Endothelial cell (in vitro differentiated cells): ENCODE data around the gene HSF5. TPM values are rescaled to one million over a fixed set of nuclear protein-coding genes. Genes with fewer than 3 reads are reported as not detected.

Experiments used
- DNase-seq: peaks from one replicate; pipeline ENCODE4 v3.0.0; 2021; ENCODE audit warnings: low spot score
- H3K27ac Mint-ChIP-seq: one replicate; pipeline ENCODE4 v1.8.0; 2021; ENCODE audit warnings: mixed read lengths, inconsistent platforms; ENCODE audit not compliant: unreplicated experiment
- H3K27me3 Mint-ChIP-seq: one replicate; pipeline ENCODE4 v1.8.0; 2021; ENCODE audit warnings: mild to moderate bottlenecking, moderate library complexity, mixed read lengths, inconsistent platforms; ENCODE audit not compliant: unreplicated experiment
- H3K36me3 Mint-ChIP-seq: one replicate; pipeline ENCODE4 v1.8.0; 2021; ENCODE audit warnings: mild to moderate bottlenecking, low read depth, mixed read lengths, inconsistent platforms; ENCODE audit not compliant: unreplicated experiment
- H3K4me1 Mint-ChIP-seq: one replicate; pipeline ENCODE4 v1.8.0; 2021; ENCODE audit warnings: mild to moderate bottlenecking, mixed read lengths, inconsistent platforms; ENCODE audit not compliant: unreplicated experiment
- H3K4me3 Mint-ChIP-seq: one replicate; pipeline ENCODE4 v1.8.0; 2021; ENCODE audit warnings: mild to moderate bottlenecking, mixed read lengths, inconsistent platforms; ENCODE audit not compliant: unreplicated experiment
- H3K9me3 Mint-ChIP-seq: one replicate; pipeline ENCODE4 v1.8.0; 2021; ENCODE audit warnings: mixed read lengths, inconsistent platforms; ENCODE audit not compliant: unreplicated experiment
- CTCF ChIP-seq: fragments of 200-600 bp; sonication (generic); IDR thresholded peaks from one replicate; pipeline ENCODE4 v1.5.0; 2021; ENCODE audit warnings: antibody characterized with exemption; ENCODE audit not compliant: unreplicated experiment
- total RNA-seq: library from RNA; stranded (reverse); fragmentation: NEBNext Ultra II Directional; extraction: Animal tissue kit (Norgen Biotek cat#: 25700); gene quantifications from one replicate; pipeline ENCODE4 v1.2.1, GENCODE V29; 2021; ENCODE audit not compliant: unreplicated experiment

The HSF5 gene
- total RNA-seq, 1 donor from 2014 or later, result 0.10 TPM

GRCh38 chr17:58388302-58389190, 99.7 kb downstream of the HSF5 start:
- Mint-ChIP-seq H3K27ac (no peak overlapping the region), H3K9me3 (no peaks in the 10 kb centered on the region), H3K4me1 (peaks cover 14% of the 10 kb centered on the region), H3K27me3 (peaks cover 5% of the 10 kb centered on the region), H3K36me3 (no peaks in the 10 kb centered on the region), H3K4me3 (no peak overlapping the region)
- DNase-seq, result no peak
- TF ChIP-seq CTCF, result no peak

- Mint-ChIP-seq H3K27ac (no peak overlapping the region), H3K27me3 (peaks cover 5% of the 10 kb centered on the region), H3K4me3 (no peak overlapping the region), H3K4me1 (peaks cover 14% of the 10 kb centered on the region), H3K36me3 (no peaks in the 10 kb centered on the region), H3K9me3 (no peaks in the 10 kb centered on the region)
- no peak for TF ChIP-seq CTCF
- no peak for DNase-seq
Observed at GRCh38 chr17:58387834-58388233, 100.4 kb downstream of the HSF5 start.

GRCh38 chr17:58386708-58387107, 101.5 kb downstream of the HSF5 start:
- no peak overlapping the region for H3K27ac Mint-ChIP-seq
- no peak for DNase-seq
- TF ChIP-seq CTCF, result no peak
- H3K4me3 Mint-ChIP-seq, result no peak overlapping the region
- H3K36me3 Mint-ChIP-seq, result no peaks in the 10 kb centered on the region
- peaks cover 24% of the 10 kb centered on the region for H3K4me1 Mint-ChIP-seq
- H3K27me3 Mint-ChIP-seq, result peaks cover 5% of the 10 kb centered on the region
- H3K9me3 Mint-ChIP-seq, result no peaks in the 10 kb centered on the region

GRCh38 chr17:58385359-58385899, 102.8 kb downstream of the HSF5 start:
- no peak overlapping the region for H3K27ac Mint-ChIP-seq
- no peaks in the 10 kb centered on the region for H3K36me3 Mint-ChIP-seq
- peaks cover 5% of the 10 kb centered on the region for H3K27me3 Mint-ChIP-seq
- TF ChIP-seq CTCF, result no peak
- H3K9me3 Mint-ChIP-seq, result no peaks in the 10 kb centered on the region
- DNase-seq, result no peak
- H3K4me1 Mint-ChIP-seq, result peaks cover 24% of the 10 kb centered on the region
- H3K4me3 Mint-ChIP-seq, result no peak overlapping the region

GRCh38 chr17:58384897-58385296, 103.3 kb downstream of the HSF5 start:
- no peak for TF ChIP-seq CTCF
- no peak for DNase-seq
- Mint-ChIP-seq H3K9me3 (no peaks in the 10 kb centered on the region), H3K36me3 (no peaks in the 10 kb centered on the region), H3K27me3 (peaks cover 5% of the 10 kb centered on the region), H3K4me1 (peaks cover 25% of the 10 kb centered on the region), H3K4me3 (no peak overlapping the region), H3K27ac (no peak overlapping the region)
